ENCODE data around the gene PCDHA1. TPM values are rescaled to one million over a fixed set of nuclear protein-coding genes. Genes with fewer than 3 reads are reported as not detected.
"Not testable (repeated sequence)": the region's sequence is repeated elsewhere in the genome, so short reads cannot be mapped to it uniquely, and the experiment has no call there.

PCDHA1 gene
- total RNA-seq, 1 donor from 2014 or later, result under 0.01 TPM

DNA sequence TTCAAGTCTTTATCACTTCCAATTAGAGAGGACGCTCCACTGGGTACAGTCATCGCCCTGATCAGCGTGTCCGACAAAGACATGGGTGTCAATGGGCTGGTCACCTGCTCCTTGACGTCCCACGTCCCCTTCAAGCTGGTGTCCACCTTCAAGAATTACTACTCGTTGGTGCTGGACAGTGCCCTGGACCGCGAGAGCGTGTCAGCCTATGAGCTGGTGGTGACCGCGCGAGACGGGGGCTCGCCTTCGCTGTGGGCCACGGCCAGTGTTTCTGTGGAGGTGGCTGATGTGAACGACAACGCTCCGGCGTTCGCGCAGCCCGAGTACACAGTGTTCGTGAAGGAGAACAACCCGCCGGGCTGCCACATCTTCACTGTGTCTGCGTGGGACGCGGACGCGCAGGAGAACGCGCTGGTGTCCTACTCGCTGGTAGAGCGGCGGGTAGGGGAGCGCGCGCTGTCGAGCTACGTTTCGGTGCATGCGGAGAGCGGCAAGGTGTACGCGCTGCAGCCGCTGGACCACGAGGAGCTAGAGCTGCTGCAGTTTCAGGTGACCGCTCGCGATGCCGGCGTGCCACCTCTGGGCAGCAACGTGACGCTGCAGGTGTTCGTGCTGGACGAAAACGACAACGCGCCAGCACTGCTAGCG is 22.4 kb downstream of the PCDHA1 start:
- DNase-seq (ENCODE audit: low read depth in 2 of 2), result not testable (repeated sequence)

DNA sequence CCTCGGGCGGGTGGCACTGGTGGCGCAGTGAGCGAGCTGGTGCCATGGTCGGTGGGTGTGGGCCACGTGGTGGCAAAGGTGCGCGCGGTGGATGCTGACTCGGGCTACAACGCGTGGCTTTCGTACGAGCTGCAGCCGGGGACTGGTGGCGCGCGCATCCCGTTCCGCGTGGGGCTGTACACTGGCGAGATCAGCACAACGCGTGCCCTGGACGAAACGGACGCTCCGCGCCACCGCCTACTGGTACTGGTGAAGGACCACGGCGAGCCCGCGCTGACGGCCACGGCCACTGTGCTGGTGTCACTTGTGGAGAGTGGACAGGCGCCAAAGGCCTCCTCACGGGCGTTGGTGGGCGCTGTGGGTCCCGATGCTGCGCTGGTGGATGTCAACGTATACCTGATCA is 22.9 kb downstream of the PCDHA1 start:
- DNase-seq (ENCODE audit: low read depth in 2 of 2), result no peak

DNA sequence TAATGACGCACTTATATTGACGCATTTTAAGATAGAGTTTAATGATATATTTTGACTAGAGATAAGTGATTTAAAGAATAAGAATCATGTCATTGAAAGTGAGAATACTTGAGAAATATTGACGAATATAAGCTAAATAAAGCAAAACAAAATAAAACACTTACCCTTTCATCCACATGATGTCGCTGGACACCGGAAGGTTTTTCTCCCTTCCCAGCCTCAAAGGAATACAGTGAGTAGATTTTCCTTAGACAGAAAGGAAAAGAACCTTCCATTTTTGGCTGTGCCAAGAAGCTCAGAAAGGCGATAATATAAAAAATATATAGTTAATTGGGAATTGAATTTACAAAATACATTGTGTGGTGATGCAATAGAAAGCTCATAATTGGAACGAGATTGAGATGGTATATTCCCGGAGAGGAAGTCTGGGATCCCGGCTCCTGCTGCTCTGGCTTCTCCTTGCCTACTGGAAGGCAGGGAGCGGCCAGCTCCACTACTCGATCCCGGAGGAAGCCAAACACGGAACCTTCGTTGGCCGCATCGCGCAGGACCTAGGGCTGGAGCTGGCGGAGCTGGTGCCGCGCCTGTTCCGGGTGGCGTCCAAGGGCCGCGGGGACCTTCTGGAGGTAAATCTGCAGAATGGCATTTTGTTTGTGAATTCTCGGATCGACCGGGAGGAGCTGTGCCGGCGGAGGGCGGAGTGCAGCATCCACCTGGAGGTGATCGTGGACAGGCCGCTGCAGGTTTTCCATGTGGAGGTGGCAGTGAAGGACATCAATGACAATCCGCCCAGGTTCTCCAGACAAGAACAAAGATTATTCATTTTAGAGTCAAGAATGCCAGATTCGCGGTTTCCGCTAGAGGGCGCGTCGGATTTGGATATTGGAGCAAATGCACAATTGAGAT is 35.7 kb downstream of the PCDHA1 start, which contains the start of gene PCDHA5:
PCDHA5 (plus strand) TSS at position 239 of the 906 bp plus-strand sequence.
- DNase-seq (ENCODE audit: low read depth in 2 of 2), result peak; percentile 21 to 43

DNA sequence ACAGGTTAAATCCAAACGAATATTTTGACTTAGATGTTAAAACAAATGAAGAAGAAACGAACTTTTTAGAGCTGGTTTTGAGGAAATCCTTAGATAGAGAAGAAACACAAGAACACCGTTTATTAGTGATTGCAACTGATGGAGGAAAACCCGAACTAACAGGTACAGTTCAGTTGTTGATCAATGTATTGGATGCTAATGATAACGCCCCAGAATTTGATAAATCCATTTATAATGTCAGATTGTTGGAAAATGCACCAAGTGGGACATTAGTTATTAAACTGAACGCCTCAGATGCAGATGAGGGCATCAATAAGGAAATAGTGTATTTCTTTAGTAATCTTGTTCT is 36.3 kb downstream of the PCDHA1 start:
- DNase-seq (ENCODE audit: low read depth in 2 of 2), result no peak

- DNase-seq (ENCODE audit: low read depth in 2 of 2), result not testable (repeated sequence)
Observed at GRCh38 chr5:140822969-140823368, 37.0 kb downstream of the PCDHA1 start.

DNA sequence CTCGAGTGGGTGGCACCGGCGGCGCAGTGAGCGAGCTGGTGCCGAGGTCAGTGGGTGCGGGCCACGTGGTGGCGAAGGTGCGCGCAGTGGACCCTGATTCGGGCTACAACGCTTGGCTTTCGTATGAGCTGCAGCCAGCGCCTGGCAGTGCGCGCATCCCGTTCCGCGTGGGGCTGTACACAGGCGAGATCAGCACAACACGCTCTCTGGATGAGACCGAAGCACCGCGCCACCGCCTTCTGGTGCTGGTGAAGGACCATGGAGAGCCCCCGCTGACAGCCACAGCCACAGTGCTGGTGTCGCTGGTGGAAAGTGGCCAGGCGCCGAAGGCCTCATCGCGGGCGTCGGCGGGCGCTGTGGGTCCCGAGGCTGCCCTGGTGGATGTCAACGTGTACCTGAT is 37.5 kb downstream of the PCDHA1 start:
- DNase-seq (ENCODE audit: low read depth in 2 of 2), result no peak

GRCh38 chr5:140827704-140828361 is 41.9 kb downstream of the PCDHA1 start, which contains the start of gene PCDHA6:
Gene PCDHA6, plus strand, starts transcription at chr5:140827960. Its CDS starts 132 bp downstream, at chr5:140828092.
- DNase-seq (ENCODE audit: low read depth in 2 of 2), result peak in 1 of 2 donors; percentile 28

GRCh38 chr5:140828362-140828737 is 42.4 kb downstream of the PCDHA1 start:
- no peak for DNase-seq (ENCODE audit: low read depth in 2 of 2)

DNA sequence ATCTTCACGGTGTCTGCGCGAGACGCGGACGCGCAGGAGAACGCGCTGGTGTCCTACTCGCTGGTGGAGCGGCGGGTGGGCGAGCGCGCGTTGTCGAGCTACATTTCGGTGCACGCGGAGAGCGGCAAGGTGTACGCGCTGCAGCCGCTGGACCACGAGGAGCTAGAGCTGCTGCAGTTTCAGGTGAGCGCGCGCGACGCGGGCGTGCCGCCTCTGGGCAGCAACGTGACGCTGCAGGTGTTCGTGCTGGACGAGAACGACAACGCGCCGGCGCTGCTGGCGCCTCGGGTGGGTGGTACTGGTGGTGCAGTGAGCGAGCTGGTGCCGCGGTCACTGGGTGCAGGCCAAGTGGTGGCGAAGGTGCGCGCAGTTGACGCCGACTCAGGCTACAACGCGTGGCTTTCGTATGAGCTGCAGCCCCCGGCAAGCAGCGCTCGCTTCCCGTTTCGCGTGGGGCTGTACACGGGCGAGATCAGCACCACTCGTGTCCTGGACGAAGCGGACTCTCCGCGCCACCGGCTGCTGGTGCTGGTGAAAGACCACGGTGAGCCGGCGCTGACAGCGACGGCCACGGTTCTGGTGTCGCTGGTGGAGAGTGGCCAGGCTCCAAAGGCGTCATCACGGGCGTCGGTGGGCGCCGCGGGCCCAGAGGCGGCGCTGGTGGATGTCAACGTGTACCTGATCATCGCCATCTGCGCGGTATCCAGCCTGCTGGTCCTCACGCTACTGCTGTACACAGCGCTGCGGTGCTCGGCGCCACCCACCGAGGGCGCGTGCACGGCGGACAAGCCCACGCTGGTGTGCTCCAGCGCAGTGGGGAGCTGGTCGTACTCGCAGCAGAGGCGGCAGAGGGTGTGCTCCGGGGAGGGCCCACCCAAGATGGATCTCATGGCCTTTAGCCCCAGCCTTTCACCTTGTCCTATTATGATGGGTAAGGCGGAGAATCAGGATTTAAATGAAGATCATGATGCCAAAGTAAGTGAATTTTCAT is 43.9 kb downstream of the PCDHA1 start:
- not testable (repeated sequence) for DNase-seq (ENCODE audit: low read depth in 2 of 2)

- peak; percentile 28 to 36 for DNase-seq (ENCODE audit: low read depth in 2 of 2)
Observed at GRCh38 chr5:140833993-140834392, 48.1 kb downstream of the PCDHA1 start, which contains the start of gene PCDHA7. Gene PCDHA7, plus strand, starts transcription at chr5:140834269. Its CDS starts 115 bp downstream, at chr5:140834384.

GRCh38 chr5:140834439-140835008 is 48.6 kb downstream of the PCDHA1 start:
- not testable (repeated sequence) for DNase-seq (ENCODE audit: low read depth in 2 of 2)

DNA sequence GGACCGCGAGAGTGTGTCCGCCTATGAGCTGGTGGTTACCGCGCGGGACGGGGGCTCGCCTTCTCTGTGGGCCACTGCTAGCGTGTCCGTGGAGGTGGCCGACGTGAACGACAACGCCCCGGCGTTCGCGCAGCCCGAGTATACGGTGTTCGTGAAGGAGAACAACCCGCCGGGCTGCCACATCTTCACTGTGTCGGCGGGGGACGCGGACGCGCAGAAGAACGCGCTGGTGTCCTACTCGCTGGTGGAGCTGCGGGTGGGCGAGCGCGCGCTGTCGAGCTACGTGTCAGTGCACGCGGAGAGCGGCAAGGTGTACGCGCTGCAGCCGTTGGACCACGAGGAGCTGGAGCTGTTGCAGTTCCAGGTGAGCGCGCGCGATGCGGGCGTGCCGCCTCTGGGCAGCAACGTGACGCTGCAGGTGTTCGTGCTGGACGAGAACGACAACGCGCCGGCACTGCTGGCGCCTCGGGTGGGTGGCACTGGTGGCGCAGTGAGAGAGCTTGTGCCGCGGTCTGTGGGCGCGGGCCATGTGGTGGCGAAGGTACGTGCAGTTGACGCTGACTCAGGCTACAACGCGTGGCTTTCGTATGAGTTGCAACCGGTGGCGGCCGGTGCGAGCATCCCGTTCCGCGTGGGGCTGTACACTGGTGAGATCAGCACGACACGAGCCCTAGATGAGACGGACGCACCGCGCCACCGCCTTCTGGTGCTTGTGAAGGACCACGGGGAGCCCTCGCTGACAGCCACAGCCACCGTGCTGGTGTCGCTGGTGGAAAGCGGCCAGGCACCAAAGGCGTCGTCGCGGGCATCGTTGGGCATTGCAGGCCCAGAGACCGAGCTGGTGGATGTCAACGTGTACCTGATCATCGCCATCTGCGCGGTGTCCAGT is 49.9 kb downstream of the PCDHA1 start:
- DNase-seq (ENCODE audit: low read depth in 2 of 2), result no peak

GRCh38 chr5:140840978-140841962 is 55.3 kb downstream of the PCDHA1 start, which contains the start of gene PCDHA8:
Gene PCDHA8, plus strand, starts transcription at chr5:140841187. Its CDS starts 135 bp downstream, at chr5:140841322.
- peak in 1 of 2 donors; percentile 52 for DNase-seq (ENCODE audit: low read depth in 2 of 2)

DNA sequence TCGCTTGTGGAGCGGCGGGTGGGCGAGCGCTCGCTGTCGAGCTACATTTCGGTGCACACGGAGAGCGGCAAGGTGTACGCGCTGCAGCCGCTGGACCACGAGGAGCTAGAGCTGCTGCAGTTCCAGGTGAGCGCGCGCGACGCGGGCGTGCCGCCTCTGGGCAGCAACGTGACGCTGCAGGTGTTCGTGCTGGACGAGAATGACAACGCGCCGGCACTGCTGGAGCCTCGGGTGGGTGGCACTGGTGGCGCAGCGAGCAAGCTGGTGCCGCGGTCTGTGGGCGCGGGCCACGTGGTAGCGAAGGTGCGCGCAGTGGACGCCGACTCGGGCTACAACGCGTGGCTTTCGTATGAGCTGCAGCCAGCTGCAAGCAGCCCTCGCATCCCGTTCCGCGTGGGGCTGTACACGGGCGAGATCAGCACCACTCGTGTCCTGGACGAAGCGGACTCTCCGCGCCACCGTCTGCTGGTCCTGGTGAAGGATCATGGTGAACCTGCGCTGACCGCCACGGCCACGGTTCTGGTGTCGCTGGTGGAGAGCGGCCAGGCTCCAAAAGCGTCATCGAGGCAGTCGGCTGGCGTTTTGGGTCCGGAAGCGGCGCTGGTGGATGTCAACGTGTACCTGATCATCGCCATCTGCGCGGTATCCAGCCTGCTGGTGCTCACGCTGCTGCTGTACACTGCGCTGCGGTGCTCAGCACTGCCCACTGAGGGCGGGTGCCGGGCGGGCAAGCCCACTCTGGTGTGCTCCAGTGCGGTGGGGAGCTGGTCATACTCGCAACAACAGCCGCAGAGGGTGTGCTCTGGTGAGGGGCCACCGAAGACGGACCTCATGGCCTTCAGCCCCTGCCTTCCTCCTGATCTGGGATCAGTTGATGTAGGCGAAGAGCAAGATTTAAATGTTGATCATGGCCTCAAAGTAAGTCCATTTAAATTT is 57.1 kb downstream of the PCDHA1 start:
- DNase-seq (ENCODE audit: low read depth in 2 of 2), result no peak

DNA sequence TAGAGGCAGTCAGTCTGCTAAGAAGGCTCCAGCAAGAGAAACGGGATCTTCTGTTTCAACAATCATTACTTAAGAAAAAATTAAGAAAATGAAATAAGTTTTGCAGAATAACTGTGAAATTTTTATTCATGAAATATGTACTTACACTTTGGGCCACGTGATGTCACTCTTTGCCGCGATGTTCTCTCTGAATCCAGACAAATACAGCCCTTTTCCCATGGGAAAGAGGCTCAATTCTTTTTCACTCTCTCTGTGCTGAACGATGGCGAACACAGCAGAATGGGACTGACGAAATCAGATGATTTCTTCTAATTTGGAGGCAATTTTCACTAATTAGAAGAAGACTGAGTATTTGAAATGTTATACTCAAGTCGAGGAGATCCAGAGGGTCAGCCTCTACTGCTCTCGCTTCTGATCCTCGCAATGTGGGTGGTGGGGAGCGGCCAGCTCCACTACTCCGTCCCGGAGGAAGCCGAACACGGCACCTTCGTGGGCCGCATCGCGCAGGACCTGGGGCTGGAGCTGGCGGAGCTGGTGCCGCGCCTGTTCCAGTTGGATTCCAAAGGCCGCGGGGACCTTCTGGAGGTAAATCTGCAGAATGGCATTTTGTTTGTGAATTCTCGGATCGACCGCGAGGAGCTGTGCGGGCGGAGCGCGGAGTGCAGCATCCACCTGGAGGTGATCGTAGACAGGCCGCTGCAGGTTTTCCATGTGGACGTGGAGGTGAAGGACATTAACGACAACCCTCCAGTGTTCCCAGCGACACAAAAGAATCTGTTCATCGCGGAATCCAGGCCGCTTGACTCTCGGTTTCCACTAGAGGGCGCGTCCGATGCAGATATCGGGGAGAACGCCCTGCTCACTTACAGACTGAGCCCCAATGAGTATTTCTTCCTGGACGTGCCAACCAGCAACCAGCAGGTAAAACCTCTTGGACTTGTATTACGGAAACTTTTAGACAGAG is 62.5 kb downstream of the PCDHA1 start, which contains the start of gene PCDHA9:
PCDHA9 (plus strand) TSS at position 244 of the 964 bp plus-strand sequence; CDS start at position 358, 114 bp downstream.
- DNase-seq (ENCODE audit: low read depth in 2 of 2), result not testable (repeated sequence)
